Measurements from ENCODE around the gene DIP2C.

Gene DIP2C

GRCh38 chr10:557792-558328, 131.6 kb downstream of the DIP2C start:
- no peak overlapping the region for H3K27ac ChIP-seq
- no peak for TF ChIP-seq CTCF (conservative IDR thresholded peaks at IDR 0.05)
- no peak for TF ChIP-seq ZFX (IDR thresholded peaks at IDR 0.05)

GRCh38 chr10:556971-557637, 132.4 kb downstream of the DIP2C start:
- no peak overlapping the region for H3K27ac ChIP-seq

GRCh38 chr10:555682-556350, 133.7 kb downstream of the DIP2C start:
- TF ChIP-seq CTCF (conservative IDR thresholded peaks at IDR 0.05), result no peak
- TF ChIP-seq ZFX (IDR thresholded peaks at IDR 0.05), result no peak

More at GRCh38 chr10:556971-557637, 132.4 kb downstream of the DIP2C start:
- TF ChIP-seq CTCF (conservative IDR thresholded peaks at IDR 0.05) (no peak), ZFX (IDR thresholded peaks at IDR 0.05) (no peak)

GRCh38 chr10:555281-555680, 134.2 kb downstream of the DIP2C start:
- H3K27ac ChIP-seq, result no peak overlapping the region
- TF ChIP-seq ZFX (IDR thresholded peaks at IDR 0.05), result no peak
- no peak for TF ChIP-seq CTCF (conservative IDR thresholded peaks at IDR 0.05)

More at GRCh38 chr10:555682-556350, 133.7 kb downstream of the DIP2C start:
- no peak overlapping the region for H3K27ac ChIP-seq

- TF ChIP-seq CTCF (conservative IDR thresholded peaks at IDR 0.05) (no peak), ZFX (IDR thresholded peaks at IDR 0.05) (no peak)
- H3K27ac ChIP-seq, result peak overlapping the region; percentile 43
Measured at GRCh38 chr10:554182-554848, 135.2 kb downstream of the DIP2C start.

- TF ChIP-seq ZFX (IDR thresholded peaks at IDR 0.05), result no peak
- H3K27ac ChIP-seq, result peak overlapping the region; percentile 6; the same call in 1 of the 2 replicates
Measured at GRCh38 chr10:553233-553632, 136.2 kb downstream of the DIP2C start.

- peak overlapping the region; percentile 6; the same call in 1 of the 2 replicates for H3K27ac ChIP-seq
- TF ChIP-seq CTCF (conservative IDR thresholded peaks at IDR 0.05), result no peak
- no peak for TF ChIP-seq ZFX (IDR thresholded peaks at IDR 0.05)
Measured at GRCh38 chr10:552679-553078, 136.8 kb downstream of the DIP2C start.
